K562 (cell line): ENCODE results near the gene DIP2C. TPM values are rescaled to one million over a fixed set of nuclear protein-coding genes. Genes with fewer than 3 reads are reported as not detected.

Experiments used
- ATAC-seq: fragments of 200-7000 bp; cut with Tn5 transposase; 3 replicates; pipeline ENCODE4 v1.9.1; 2020; ENCODE audit warnings: moderate library complexity
- BruUV-seq: library from RNA; stranded (reverse); fragments of 400-500 nt; replicated peaks from 2 replicates; lab custom pipeline; 2021; lab: Mats Ljungman, UMichigan
- CTCF ChIA-PET: fragments of 300-600 bp; formaldehyde crosslinking; extraction: SDS; loops from one replicate; lab custom pipeline; 2021; ENCODE audit warnings: low intra/inter-chr PET ratio; lab: Yijun Ruan, JAX
- POLR2A ChIA-PET: fragments of 300-600, 350-650 bp; sonication (Branson Sonifier 250); formaldehyde crosslinking; extraction: SDS; loops from one replicate; lab custom pipeline; 2021; ENCODE audit warnings: antibody characterized with exemption, inconsistent platforms; lab: Yijun Ruan, JAX
- DNase-seq, 4 experiments: peaks; one replicate each; pipeline versions ENCODE4 v3.0.0 to v3.0.0-alpha.2; 2011 to 2018; ENCODE audit warnings: low spot score in 3 of 4, mixed read lengths in 3 of 4; ENCODE audit errors: extremely low read depth in 1 of 4
- FAIRE-seq: peaks from 2 replicates; lab custom pipeline; 2011; peaks lifted over from hg19 to GRCh38; lab: Jason Lieb, UNC
- H2AFZ ChIP-seq: 2 replicates; pipeline ENCODE4 v1.6.0; 2011; ENCODE audit warnings: low read depth, low read length, control low read depth, inconsistent platforms
- H3K27ac ChIP-seq: fragments of 200-600 bp; 3 replicates; pipeline ENCODE4 v1.8.0; 2011; ENCODE audit warnings: low read depth, mild to moderate bottlenecking, control low read depth, inconsistent platforms, low read length, moderate library complexity, mixed read lengths; ENCODE audit errors: extremely low read depth
- H3K27me3 ChIP-seq, 2 experiments: fragments of 300-600 bp in 1 of 2; 2 replicates in 1 of 2; 3 replicates in 1 of 2; pipeline versions ENCODE4 v1.6.0 to v1.8.0; 2011; ENCODE audit warnings: inconsistent platforms in 2 of 2, low read length in 2 of 2, mild to moderate bottlenecking in 1 of 2, mixed read lengths in 1 of 2, moderate library complexity in 1 of 2; ENCODE audit not compliant: control insufficient read depth in 2 of 2, insufficient read depth in 2 of 2
- H3K36me3 ChIP-seq: fragments of 300-600 bp; 3 replicates; pipeline ENCODE4 v1.8.0; 2011; ENCODE audit warnings: mild to moderate bottlenecking, low read length, inconsistent platforms; ENCODE audit not compliant: control insufficient read depth, insufficient read depth
- H3K4me1 ChIP-seq, 2 experiments: fragments of 200-600 bp in 1 of 2; replicated peaks in 1 of 2; 2 replicates in 1 of 2; 3 replicates in 1 of 2; pipeline versions ENCODE4 v1.5.1 to v1.8.0; 2011; ENCODE audit warnings: inconsistent platforms in 2 of 2, low read length in 2 of 2, mild to moderate bottlenecking in 1 of 2, mixed read lengths in 1 of 2, moderate library complexity in 1 of 2; ENCODE audit not compliant: control insufficient read depth in 2 of 2, insufficient read depth in 2 of 2
- H3K4me2 ChIP-seq: 2 replicates; pipeline ENCODE4 v1.6.1; 2011; ENCODE audit warnings: low read length, control low read depth, inconsistent platforms, mixed read lengths; ENCODE audit not compliant: insufficient read depth
- H3K4me3 ChIP-seq: fragments of 200-600 bp; sonication (generic), shearing (Covaris generic); 2 replicates; pipeline ENCODE4 v1.5.1; 2016; ENCODE audit warnings: control low read depth, inconsistent platforms
- H3K79me2 ChIP-seq: fragments of 200-600 bp; 3 replicates; pipeline ENCODE4 v1.8.0; 2011; ENCODE audit warnings: low read length, inconsistent platforms; ENCODE audit not compliant: control insufficient read depth, insufficient read depth
- H3K9ac ChIP-seq, 2 experiments: 2 replicates each; pipeline versions ENCODE4 v1.6.0 to v1.6.1; 2011; ENCODE audit warnings: low read depth in 2 of 2, low read length in 2 of 2, control low read depth in 1 of 2, inconsistent platforms in 1 of 2, mild to moderate bottlenecking in 1 of 2, mixed read lengths in 1 of 2; ENCODE audit not compliant: insufficient read depth in 1 of 2
- H3K9me1 ChIP-seq: one replicate; pipeline ENCODE4 v1.6.0; 2011; ENCODE audit warnings: inconsistent platforms, mild to moderate bottlenecking, low read length, moderate library complexity; ENCODE audit not compliant: control insufficient read depth, insufficient read depth
- H3K9me3 ChIP-seq: replicated peaks from 2 replicates; pipeline ENCODE4 v1.5.1; 2011; ENCODE audit warnings: low read depth, low read length, inconsistent platforms; ENCODE audit not compliant: control insufficient read depth, insufficient read depth
- H4K20me1 ChIP-seq: replicated peaks from 2 replicates; pipeline ENCODE4 v1.6.1; 2011; ENCODE audit warnings: low read length, inconsistent platforms, mixed read lengths; ENCODE audit not compliant: control insufficient read depth, insufficient read depth
- BCLAF1 ChIP-seq, 2 experiments: fragments of 450-650 bp in 1 of 2; IDR thresholded peaks; 2 replicates each; pipeline ENCODE4 v1.6.1; 2011 to 2017; ENCODE audit warnings: low read depth in 2 of 2, antibody characterized with exemption in 1 of 2, borderline replicate concordance in 1 of 2, low read length in 1 of 2, mild to moderate bottlenecking in 1 of 2, mixed read lengths in 1 of 2; ENCODE audit not compliant: control insufficient read depth in 1 of 2
- CBFA2T2 ChIP-seq: fragments of 450-650 bp; conservative IDR thresholded peaks from 2 replicates; pipeline ENCODE4 v1.6.1; 2017; ENCODE audit warnings: mild to moderate bottlenecking
- E2F4 ChIP-seq: sonication (generic); formaldehyde crosslinking; IDR thresholded peaks from 2 replicates; pipeline ENCODE4 v1.8.0; 2022; ENCODE audit warnings: mild to moderate bottlenecking, low read depth, missing genetic modification reagents
- EZH2 ChIP-seq: IDR thresholded peaks from 2 replicates; pipeline ENCODE4 v1.6.1; 2012; ENCODE audit warnings: low read depth, mild to moderate bottlenecking, inconsistent platforms, low read length, borderline replicate concordance
- HOMEZ ChIP-seq: fragments of 250-450 bp; sonication (Bioruptor Pico); IDR thresholded peaks from 2 replicates; pipeline ENCODE4 v1.4.0; 2020; ENCODE audit warnings: mild to moderate bottlenecking, moderate library complexity
- SNIP1 ChIP-seq: fragments of 450-650 bp; IDR thresholded peaks from 2 replicates; pipeline ENCODE4 v1.7.1; 2017; ENCODE audit warnings: low read depth, mild to moderate bottlenecking
- ZNF830 ChIP-seq: fragments of 250-450 bp; sonication (Bioruptor Pico); IDR thresholded peaks from 2 replicates; pipeline ENCODE4 v1.5.0; 2021; ENCODE audit warnings: mild to moderate bottlenecking
- WGBS: fragments of 100-300 bp; shearing (Covaris generic); methylation state at CpG from one replicate; pipeline ENCODE4 v1.1.6; 2016; ENCODE audit warnings: low coverage, mixed read lengths; ENCODE audit not compliant: insufficient coverage; ENCODE audit errors: missing lambda C conversion rate; 5-methylcytosine and 5-hydroxymethylcytosine counted together
- in situ Hi-C: fragments of 300-500 bp; cut with MboI; formaldehyde crosslinking; loops from 4 replicates; pipeline ENCODE4 v1.15.0; 2018; ENCODE audit warnings: inconsistent platforms, mixed read lengths
- intact Hi-C: fragments of 100-400 bp; cut with micrococcal nuclease; formaldehyde crosslinking; loops from 2 replicates; pipeline ENCODE4 v1.14.2; 2022
- polyA plus RNA-seq, 8 experiments: library from polyadenylated mRNA; depleted of rRNA in 4 of 8; stranded (reverse) in 5 of 8; unstranded in 3 of 8; fragments of >200 nt; fragmentation: Nextera tagmentation in 2 of 8; fragmentation: Illumina TruSeq in 1 of 8; extraction: Ambion mirVana in 2 of 8; extraction: Trizol in 1 of 8; gene quantifications; 2 replicates each; pipeline versions ENCODE4 v1.2.1 to v1.2.3, GENCODE V29; 2011 to 2014; ENCODE audit warnings: inconsistent platforms in 1 of 8, missing spikeins in 1 of 8
- total RNA-seq, 7 experiments: library from RNA; depleted of rRNA in 6 of 7; stranded (reverse); fragments of >200 nt in 6 of 7; fragmentation: Illumina TruSeq in 2 of 7; extraction: Trizol in 2 of 7; gene quantifications; 2 replicates each; pipeline versions ENCODE4 v1.2.1 to v1.2.3, GENCODE V29; 2011 to 2021; ENCODE audit warnings: low replicate concordance in 1 of 7

DIP2C gene
- total and polyA plus RNA-seq, 9 of the 15 experiments (the other 6 are each of a cell fraction or from before 2014, with no cell fraction given): 0.01 TPM; not detected in 8

DNA sequence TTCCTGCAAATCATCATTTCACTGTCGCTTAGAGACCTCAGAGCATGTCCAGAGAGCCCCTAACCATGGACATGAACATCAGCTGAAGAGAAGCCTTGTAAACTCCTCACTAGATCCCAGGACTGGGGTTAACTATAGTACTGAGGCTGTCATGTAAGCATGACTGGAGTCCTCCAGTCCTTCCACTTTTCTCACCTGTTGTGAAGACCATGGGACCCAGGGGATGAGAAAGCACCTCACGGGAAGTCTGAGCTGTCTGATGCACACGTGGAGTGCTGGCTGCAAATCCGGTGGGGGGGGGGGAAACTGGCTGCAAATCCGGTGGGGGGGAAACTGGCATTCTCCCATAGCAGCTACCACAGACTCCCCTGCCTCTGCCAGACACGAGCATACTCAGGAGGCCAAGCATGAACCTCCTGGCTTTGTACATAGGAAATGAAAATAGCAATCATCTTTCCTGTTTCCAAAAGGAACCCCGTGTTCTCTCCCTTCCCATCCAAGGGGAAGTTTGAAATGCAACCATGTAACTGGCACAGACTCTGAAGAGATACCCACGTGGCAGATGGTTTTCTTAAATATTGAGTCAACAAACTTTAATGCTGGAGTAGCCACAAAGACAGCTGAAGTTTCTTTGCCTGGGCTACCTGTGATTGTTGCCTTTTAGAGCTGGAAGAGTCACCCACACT lies 292.8 kb downstream of the DIP2C start:
- POLR2A ChIA-PET: no interaction called here
- no peak for DNase-seq
- no peaks in the 10 kb centered on the region for H3K9me3 ChIP-seq
- no peaks in the 10 kb centered on the region for H3K79me2 ChIP-seq
- ATAC-seq: no peak
- H3K9me1 ChIP-seq: no peaks in the 10 kb centered on the region
- H3K27ac ChIP-seq: no peak overlapping the region
- BruUV-seq: no TSS peak
- H3K9ac ChIP-seq: no peak overlapping the region
- under 1% methylated on average over 7 of the region's 8 CpGs for WGBS
- no peaks in the 10 kb centered on the region; a peak in 1 of 5 replicates for H3K4me1 ChIP-seq
- intact Hi-C loops (no loop called here), in situ Hi-C loops (no loop called here)
- H3K4me3 ChIP-seq: no peak overlapping the region
- CTCF ChIA-PET: no interaction called here
- no peak overlapping the region for H3K4me2 ChIP-seq
- no peak for FAIRE-seq
- H3K36me3 ChIP-seq: no peaks in the 10 kb centered on the region
- H4K20me1 ChIP-seq: no peaks in the 10 kb centered on the region
- peaks cover 0 to 25% of the 10 kb centered on the region in 2 experiments; a peak in 3 of 5 replicates for H3K27me3 ChIP-seq
- H2AFZ ChIP-seq: no peak overlapping the region
- TF ChIP-seq ZNF830 (CRISPR knock-in tag) (no peak), EZH2 (no peak), CBFA2T2 (no peak), SNIP1 (no peak), E2F4 (CRISPR knock-in tag) (no peak), BCLAF1 (IDR thresholded peaks at IDR 0.05; ENCODE audit: borderline replicate concordance in 1 of 2, control insufficient read depth in 1 of 2, low read depth in 2 of 2, low read length in 1 of 2) (no peak), HOMEZ (CRISPR knock-in tag) (no peak)
